HFFc6 (cell line): ENCODE results near the gene TP53AIP1. TPM values are rescaled to one million over a fixed set of nuclear protein-coding genes. Genes with fewer than 3 reads are reported as not detected.

ENCODE experiments used
- DNase-seq: peaks from one replicate; pipeline ENCODE4 v3.0.0-alpha.2; 2018
- H3K27ac Mint-ChIP-seq: 2 replicates; pipeline ENCODE4 v1.8.0; 2020; ENCODE audit warnings: mild to moderate bottlenecking, mixed read lengths
- H3K27me3 Mint-ChIP-seq: 2 replicates; pipeline ENCODE4 v1.8.0; 2021; ENCODE audit warnings: mild to moderate bottlenecking, moderate library complexity, mixed read lengths; ENCODE audit not compliant: insufficient read depth
- H3K36me3 Mint-ChIP-seq: 2 replicates; pipeline ENCODE4 v1.8.0; 2021; ENCODE audit warnings: low read depth, mixed read lengths
- H3K4me1 Mint-ChIP-seq: 2 replicates; pipeline ENCODE4 v1.8.0; 2020; ENCODE audit warnings: low read depth, mixed read lengths
- H3K4me3 Mint-ChIP-seq: 2 replicates; pipeline ENCODE4 v1.8.0; 2020; ENCODE audit warnings: mild to moderate bottlenecking, moderate library complexity, mixed read lengths
- H3K9me3 Mint-ChIP-seq: 2 replicates; pipeline ENCODE4 v1.8.0; 2020; ENCODE audit warnings: mild to moderate bottlenecking, mixed read lengths
- CTCF ChIP-seq: fragments of 200-600 bp; sonication (generic); IDR thresholded peaks from 2 replicates; pipeline ENCODE4 v1.5.0; 2021; ENCODE audit warnings: antibody characterized with exemption, mild to moderate bottlenecking
- total RNA-seq, 6 experiments: library from RNA; stranded (reverse); fragmentation: NEBNext Ultra II Directional; extraction: Animal tissue kit (Norgen Biotek cat#: 25700); gene quantifications; 2 replicates in 1 of 6; 3 replicates in 5 of 6; pipeline ENCODE4 v1.2.3, GENCODE V29; 2021

TP53AIP1 gene
- total RNA-seq, 6 experiments from 2014 or later, result not detected

- TF ChIP-seq CTCF, result no peak
- DNase-seq, result no peak
- peaks cover 7% of the 10 kb centered on the region for H3K27me3 Mint-ChIP-seq
- H3K4me3 Mint-ChIP-seq, result no peak overlapping the region
- H3K36me3 Mint-ChIP-seq, result no peaks in the 10 kb centered on the region
- peaks cover 35% of the 10 kb centered on the region for H3K4me1 Mint-ChIP-seq
- H3K27ac Mint-ChIP-seq, result no peak overlapping the region
- no peaks in the 10 kb centered on the region for H3K9me3 Mint-ChIP-seq
These were observed 44.8 kb downstream of the TP53AIP1 start for GRCh38 chr11:128897826-128898225.

GRCh38 chr11:128896356-128896755 is 46.3 kb downstream of the TP53AIP1 start:
- TF ChIP-seq CTCF, result no peak
- H3K27me3 Mint-ChIP-seq, result peaks cover 8% of the 10 kb centered on the region
- H3K4me3 Mint-ChIP-seq, result no peak overlapping the region
- H3K36me3 Mint-ChIP-seq, result no peaks in the 10 kb centered on the region
- H3K9me3 Mint-ChIP-seq, result no peaks in the 10 kb centered on the region
- H3K4me1 Mint-ChIP-seq, result peaks cover 21% of the 10 kb centered on the region
- no peak overlapping the region for H3K27ac Mint-ChIP-seq
- DNase-seq, result no peak

GRCh38 chr11:128895526-128895925 is 47.1 kb downstream of the TP53AIP1 start:
- TF ChIP-seq CTCF, result no peak
- no peaks in the 10 kb centered on the region for H3K9me3 Mint-ChIP-seq
- no peaks in the 10 kb centered on the region for H3K36me3 Mint-ChIP-seq
- DNase-seq, result no peak
- H3K4me3 Mint-ChIP-seq, result no peak overlapping the region
- H3K4me1 Mint-ChIP-seq, result peaks cover 17% of the 10 kb centered on the region
- peaks cover 8% of the 10 kb centered on the region for H3K27me3 Mint-ChIP-seq
- no peak overlapping the region for H3K27ac Mint-ChIP-seq

- H3K9me3 Mint-ChIP-seq, result no peaks in the 10 kb centered on the region
- H3K27ac Mint-ChIP-seq, result no peak overlapping the region
- no peak for TF ChIP-seq CTCF
- peaks cover 17% of the 10 kb centered on the region for H3K4me1 Mint-ChIP-seq
- no peak for DNase-seq
- H3K36me3 Mint-ChIP-seq, result no peaks in the 10 kb centered on the region
- H3K4me3 Mint-ChIP-seq, result no peak overlapping the region
- peaks cover 8% of the 10 kb centered on the region for H3K27me3 Mint-ChIP-seq
These were observed 48.0 kb downstream of the TP53AIP1 start for GRCh38 chr11:128894685-128895084.

- Mint-ChIP-seq H3K36me3 (no peaks in the 10 kb centered on the region), H3K9me3 (no peaks in the 10 kb centered on the region), H3K27ac (no peak overlapping the region), H3K4me3 (no peak overlapping the region), H3K4me1 (peaks cover 17% of the 10 kb centered on the region), H3K27me3 (peaks cover 12% of the 10 kb centered on the region)
- no peak for DNase-seq
- no peak for TF ChIP-seq CTCF
These were observed 48.4 kb downstream of the TP53AIP1 start for GRCh38 chr11:128894286-128894681.
